ENCODE data around the gene THRB.
"Not testable (repeated sequence)": the region's sequence is repeated elsewhere in the genome, so short reads cannot be mapped to it uniquely, and the experiment has no call there.

THRB gene

GRCh38 chr3:24096271-24096670, 398.4 kb downstream of the THRB start:
- no peak for DNase-seq (ENCODE audit: low read depth)

GRCh38 chr3:24094818-24095217, 399.8 kb downstream of the THRB start:
- DNase-seq (ENCODE audit: low read depth) = not testable (repeated sequence)

GRCh38 chr3:24088782-24089181, 405.9 kb downstream of the THRB start:
- DNase-seq (ENCODE audit: low read depth) = no peak

- DNase-seq (ENCODE audit: low read depth) = no peak
Measured at GRCh38 chr3:24087469-24087868, 407.2 kb downstream of the THRB start.

- DNase-seq (ENCODE audit: low read depth) = no peak
Measured at GRCh38 chr3:24086617-24087404, 407.8 kb downstream of the THRB start.

GRCh38 chr3:24086206-24086605, 408.4 kb downstream of the THRB start:
- no peak for DNase-seq (ENCODE audit: low read depth)

- DNase-seq (ENCODE audit: low read depth) = no peak
Measured at GRCh38 chr3:24072193-24072592, 422.5 kb downstream of the THRB start.

- no peak for DNase-seq (ENCODE audit: low read depth)
Measured at GRCh38 chr3:24069045-24069444, 425.6 kb downstream of the THRB start.

- no peak for DNase-seq (ENCODE audit: low read depth)
Measured at GRCh38 chr3:24067483-24067882, 427.2 kb downstream of the THRB start.
